Left ventricle myocardium inferior (tissue), 1 donor: ENCODE measurements around the gene ZNF334. TPM values are rescaled to one million over a fixed set of nuclear protein-coding genes. Genes with fewer than 3 reads are reported as not detected.

Experiments used
- DNase-seq: peaks from one replicate; pipeline ENCODE4 v3.0.0-alpha.2; 2020
- H3K27ac ChIP-seq: fragments of 200-600 bp; replicated peaks from 2 replicates; pipeline ENCODE4 v1.8.0; 2021
- H3K27me3 ChIP-seq: fragments of 200-600 bp; 2 replicates; pipeline ENCODE4 v1.8.0; 2021; ENCODE audit warnings: low read depth
- H3K36me3 ChIP-seq: fragments of 200-600 bp; 2 replicates; pipeline ENCODE4 v1.8.0; 2021
- H3K4me1 ChIP-seq: fragments of 200-600 bp; 2 replicates; pipeline ENCODE4 v1.8.0; 2021
- H3K4me3 ChIP-seq: fragments of 200-600 bp; 2 replicates; pipeline ENCODE4 v1.8.0; 2021; ENCODE audit warnings: mild to moderate bottlenecking, moderate library complexity
- H3K9me3 ChIP-seq: fragments of 200-600 bp; replicated peaks from 2 replicates; pipeline ENCODE4 v1.8.0; 2021
- intact Hi-C: fragments of 100-400 bp; cut with micrococcal nuclease; formaldehyde crosslinking; loops from one replicate; pipeline ENCODE4 v1.11.0; 2022
- total RNA-seq: library from RNA; stranded (reverse); fragmentation: NEBNext Ultra II Directional; extraction: Animal tissue kit (Norgen Biotek cat#: 25700); gene quantifications from one replicate; pipeline ENCODE4 v1.2.1, GENCODE V29; 2021
- TF ChIP-seq, protein P1 (sequence below): fragments of 200-600 bp; IDR thresholded peaks from 2 replicates; pipeline ENCODE4 v1.8.0; 2021; ENCODE audit warnings: antibody characterized with exemption, mild to moderate bottlenecking, borderline replicate concordance
- donor health status: DM: no; HTN: yes; CAD: no; lungs with severe emphysema.

The ZNF334 gene
- total RNA-seq, 1 donor from 2014 or later, result 0.71 TPM

DNA sequence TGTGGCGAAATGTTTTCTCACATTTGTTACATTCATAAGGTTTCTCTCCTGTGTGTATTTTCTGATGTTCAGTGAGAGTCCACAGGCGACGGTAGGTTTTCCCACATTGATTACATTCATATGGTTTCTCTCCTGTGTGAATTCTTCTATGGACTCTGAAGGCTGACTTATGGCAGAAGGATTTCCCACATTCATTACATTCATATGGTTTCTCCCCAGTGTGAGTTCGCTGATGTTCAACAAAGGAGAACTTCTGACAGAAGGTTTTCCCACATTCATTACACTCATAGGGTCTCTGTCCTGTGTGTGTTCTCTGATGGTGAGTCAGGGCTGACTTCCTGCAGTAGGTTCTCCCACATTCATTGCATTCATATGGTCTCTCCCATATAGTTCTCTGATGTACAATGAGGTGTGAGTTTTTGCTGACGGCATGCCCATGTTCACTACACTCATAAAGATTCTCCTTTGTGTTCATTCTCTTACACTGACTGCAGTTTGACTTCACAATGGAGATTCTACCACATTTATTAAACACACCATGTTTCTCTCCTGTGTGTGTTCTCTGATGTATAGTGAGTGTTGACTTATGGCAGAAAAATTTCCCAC lies 11.9 kb downstream of the ZNF334 start:
- TF ChIP-seq, protein P1, sequence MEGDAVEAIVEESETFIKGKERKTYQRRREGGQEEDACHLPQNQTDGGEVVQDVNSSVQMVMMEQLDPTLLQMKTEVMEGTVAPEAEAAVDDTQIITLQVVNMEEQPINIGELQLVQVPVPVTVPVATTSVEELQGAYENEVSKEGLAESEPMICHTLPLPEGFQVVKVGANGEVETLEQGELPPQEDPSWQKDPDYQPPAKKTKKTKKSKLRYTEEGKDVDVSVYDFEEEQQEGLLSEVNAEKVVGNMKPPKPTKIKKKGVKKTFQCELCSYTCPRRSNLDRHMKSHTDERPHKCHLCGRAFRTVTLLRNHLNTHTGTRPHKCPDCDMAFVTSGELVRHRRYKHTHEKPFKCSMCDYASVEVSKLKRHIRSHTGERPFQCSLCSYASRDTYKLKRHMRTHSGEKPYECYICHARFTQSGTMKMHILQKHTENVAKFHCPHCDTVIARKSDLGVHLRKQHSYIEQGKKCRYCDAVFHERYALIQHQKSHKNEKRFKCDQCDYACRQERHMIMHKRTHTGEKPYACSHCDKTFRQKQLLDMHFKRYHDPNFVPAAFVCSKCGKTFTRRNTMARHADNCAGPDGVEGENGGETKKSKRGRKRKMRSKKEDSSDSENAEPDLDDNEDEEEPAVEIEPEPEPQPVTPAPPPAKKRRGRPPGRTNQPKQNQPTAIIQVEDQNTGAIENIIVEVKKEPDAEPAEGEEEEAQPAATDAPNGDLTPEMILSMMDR, result no peak
- H3K4me1 ChIP-seq, result no peaks in the 10 kb centered on the region
- peaks cover 9% of the 10 kb centered on the region for H3K36me3 ChIP-seq
- intact Hi-C loops, result no loop called here
- H3K27ac ChIP-seq, result no peak overlapping the region
- no peak for DNase-seq
- no peaks in the 10 kb centered on the region for H3K27me3 ChIP-seq
- no peak overlapping the region for H3K4me3 ChIP-seq
- H3K9me3 ChIP-seq, result peaks cover 50% of the 10 kb centered on the region

DNA sequence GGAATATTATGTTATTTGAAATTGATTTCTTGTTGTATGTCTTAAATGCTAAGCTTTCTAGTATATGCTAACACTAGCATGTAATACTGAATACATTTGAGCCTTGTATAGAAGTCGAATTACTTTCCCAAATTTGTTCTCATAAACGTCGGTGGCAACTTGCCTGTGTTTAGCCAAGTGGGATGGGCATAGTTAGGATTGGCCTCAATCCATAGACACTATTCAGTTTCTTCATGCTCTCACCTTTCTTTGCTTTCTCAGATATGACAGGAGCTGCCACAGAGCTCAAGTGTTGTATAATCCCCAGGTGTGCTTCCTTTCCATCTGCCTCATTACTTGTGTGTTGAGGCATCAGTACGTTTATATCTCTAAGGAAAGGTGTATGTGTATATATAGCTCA lies 19.3 kb downstream of the ZNF334 start:
- H3K9me3 ChIP-seq, result peaks cover 5% of the 10 kb centered on the region
- TF ChIP-seq, protein P1, result no peak
- H3K36me3 ChIP-seq, result no peaks in the 10 kb centered on the region
- H3K27ac ChIP-seq, result no peak overlapping the region
- peaks cover 20% of the 10 kb centered on the region for H3K27me3 ChIP-seq
- intact Hi-C loops, result no loop called here
- DNase-seq, result no peak
- H3K4me3 ChIP-seq, result no peak overlapping the region
- H3K4me1 ChIP-seq, result no peaks in the 10 kb centered on the region

DNA sequence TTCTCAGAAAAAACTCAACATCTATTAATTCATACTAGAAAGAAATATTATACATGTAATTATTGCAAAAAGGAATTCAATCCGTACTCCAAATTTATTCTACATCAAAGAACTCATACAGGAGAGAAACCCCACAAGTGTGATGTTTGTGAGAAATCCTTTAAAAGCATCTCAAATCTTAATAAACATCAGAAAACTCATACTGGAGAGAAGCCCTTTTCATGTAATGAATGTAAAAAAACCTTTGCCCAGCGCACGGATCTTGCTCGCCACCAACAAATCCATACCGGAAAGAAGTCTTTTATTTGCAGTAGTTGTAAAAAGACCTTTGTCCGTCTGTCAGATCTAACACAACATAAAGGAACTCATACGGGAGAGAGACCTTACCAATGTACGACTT lies 22.0 kb downstream of the ZNF334 start:
- Histone ChIP-seq H3K9me3 (no peaks in the 10 kb centered on the region), H3K27ac (no peak overlapping the region), H3K36me3 (no peaks in the 10 kb centered on the region), H3K4me3 (no peak overlapping the region), H3K4me1 (no peaks in the 10 kb centered on the region), H3K27me3 (peaks cover 45% of the 10 kb centered on the region)
- TF ChIP-seq, protein P1, result no peak
- no peak for DNase-seq
- intact Hi-C loops, result no loop called here

DNA sequence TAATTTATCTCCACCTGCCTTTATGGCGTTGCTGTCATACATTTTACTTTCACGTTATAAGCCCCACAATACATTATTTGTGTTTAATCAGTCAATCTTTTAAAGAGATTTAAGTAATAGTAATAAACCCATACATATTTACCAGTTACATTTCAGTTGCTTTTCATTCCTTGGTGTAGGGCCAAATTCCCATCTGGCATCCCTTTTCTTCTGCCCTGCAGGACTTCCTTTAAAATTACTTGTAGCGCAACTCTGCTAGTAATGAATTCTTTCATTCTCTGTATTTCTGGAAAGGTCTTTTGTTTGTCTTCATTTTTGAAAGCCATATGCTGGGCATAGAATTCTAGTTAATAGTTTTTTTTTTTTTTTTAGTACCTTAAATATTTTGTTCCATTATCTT lies 24.9 kb downstream of the ZNF334 start:
- Histone ChIP-seq H3K4me1 (no peaks in the 10 kb centered on the region), H3K4me3 (no peak overlapping the region), H3K36me3 (no peaks in the 10 kb centered on the region), H3K9me3 (no peaks in the 10 kb centered on the region), H3K27me3 (peaks cover 71% of the 10 kb centered on the region), H3K27ac (no peak overlapping the region)
- no peak for DNase-seq
- TF ChIP-seq, protein P1, result no peak
- intact Hi-C loops, result no loop called here

DNA sequence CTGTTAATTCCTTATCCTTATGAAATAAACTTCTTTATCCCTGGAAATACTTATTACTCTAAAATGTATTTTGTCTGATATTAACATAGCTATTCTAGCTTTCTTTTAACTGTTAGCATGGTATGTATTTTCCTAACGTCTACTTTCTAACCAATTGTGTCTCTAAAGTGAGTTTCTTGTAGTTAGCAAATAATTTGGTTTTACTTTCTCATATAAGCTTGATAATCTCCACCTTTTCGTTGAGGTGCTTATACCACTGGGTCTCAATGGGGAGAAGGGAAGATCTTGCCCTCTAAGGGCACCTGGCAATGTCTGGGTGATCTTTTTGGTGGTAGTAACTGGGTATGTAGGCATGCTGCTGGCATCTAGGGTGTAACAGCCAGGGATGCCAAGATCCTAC lies 25.7 kb downstream of the ZNF334 start:
- no peak overlapping the region for H3K4me3 ChIP-seq

More for the DNA sequence above, 25.7 kb downstream of the ZNF334 start:
- Histone ChIP-seq H3K27ac (no peak overlapping the region), H3K27me3 (peaks cover 71% of the 10 kb centered on the region), H3K36me3 (no peaks in the 10 kb centered on the region), H3K4me1 (no peaks in the 10 kb centered on the region), H3K9me3 (no peaks in the 10 kb centered on the region)
- no peak for DNase-seq
- TF ChIP-seq, protein P1, result no peak
- intact Hi-C loops, result no loop called here
